Endothelial cell of umbilical vein (primary cell): ENCODE results near the gene PPP2CA.
"Not testable (repeated sequence)": the region's sequence is repeated elsewhere in the genome, so short reads cannot be mapped to it uniquely, and the experiment has no call there.

Experiments used
- EZH2 ChIP-seq: IDR thresholded peaks from 2 replicates; pipeline ENCODE4 v1.6.1; 2012; ENCODE audit warnings: borderline replicate concordance, low read depth, mild to moderate bottlenecking, moderate library complexity, low read length, inconsistent platforms; ENCODE audit not compliant: severe bottlenecking
- FOS ChIP-seq: IDR thresholded peaks from 2 replicates; pipeline ENCODE4 v1.6.1; 2011; ENCODE audit warnings: mild to moderate bottlenecking, low read length, moderate library complexity, borderline replicate concordance; ENCODE audit not compliant: insufficient read depth
- MYC ChIP-seq: IDR thresholded peaks from one replicate; pipeline ENCODE4 v1.6.1; 2011; ENCODE audit warnings: mild to moderate bottlenecking, low read depth, low read length
- POLR2A ChIP-seq: IDR thresholded peaks from 2 replicates; pipeline ENCODE4 v1.6.1; 2012; ENCODE audit warnings: low read depth, mild to moderate bottlenecking, control low read depth, low read length
- POLR2AphosphoS5 ChIP-seq: IDR thresholded peaks from 2 replicates; pipeline ENCODE4 v1.6.1; 2012; ENCODE audit warnings: low read depth, mild to moderate bottlenecking, control low read depth, low read length, moderate library complexity; ENCODE audit not compliant: insufficient read depth
- TF ChIP-seq, protein P1 (sequence below), 2 donors: IDR thresholded peaks; 1 replicate in 1 of 2; 2 replicates in 1 of 2; pipeline ENCODE4 v1.5.1; 2011; ENCODE audit warnings: low read length in 2 of 2, mild to moderate bottlenecking in 2 of 2, moderate library complexity in 2 of 2, control low read depth in 1 of 2, inconsistent platforms in 1 of 2, low read depth in 1 of 2; ENCODE audit not compliant: insufficient read depth in 1 of 2; ENCODE audit errors: extremely low read depth in 1 of 2
- TF ChIP-seq, protein P2 (sequence below): IDR thresholded peaks from 2 replicates; pipeline ENCODE4 v1.6.1; 2011; ENCODE audit not compliant: insufficient read depth, insufficient read length

DNA sequence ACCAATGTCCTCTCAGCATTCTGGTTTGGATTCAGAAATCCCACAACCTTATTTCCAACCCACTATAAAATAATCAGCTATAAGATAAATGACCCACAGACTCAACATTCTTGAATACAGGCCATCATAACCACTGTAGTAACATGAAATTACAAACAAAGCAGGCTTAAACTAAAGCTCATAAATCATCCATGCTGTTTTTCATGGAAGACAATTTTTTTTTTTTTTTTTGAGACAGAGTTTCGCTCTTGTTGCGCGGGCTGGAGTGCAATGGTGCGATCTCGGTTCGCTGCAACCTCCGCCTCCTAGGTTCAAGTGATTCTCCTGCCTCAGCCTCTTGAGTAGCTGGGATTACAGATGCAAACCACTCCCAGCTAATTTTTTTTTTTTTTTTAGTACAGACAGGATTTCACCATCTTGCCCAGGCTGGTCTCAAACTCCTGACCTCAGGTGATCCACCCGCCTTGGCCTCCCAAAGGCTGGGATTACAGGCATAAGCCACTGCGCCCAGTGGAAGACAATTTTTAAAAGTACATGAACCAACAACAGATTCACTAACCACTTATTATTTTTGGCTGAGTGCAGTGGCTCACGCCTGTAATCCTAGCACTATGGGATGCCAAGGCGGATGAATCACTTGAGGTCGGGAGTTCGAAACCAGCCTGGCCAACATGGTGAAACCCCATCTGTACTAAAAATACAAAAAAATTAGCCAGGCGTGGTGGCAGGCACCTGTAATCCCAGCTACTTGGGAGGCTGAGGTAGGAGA, 14.4 kb downstream of the PPP2CA start:
- not testable (repeated sequence) for TF ChIP-seq POLR2A, FOS, EZH2, MYC, POLR2AphosphoS5
- TF ChIP-seq, protein P1, sequence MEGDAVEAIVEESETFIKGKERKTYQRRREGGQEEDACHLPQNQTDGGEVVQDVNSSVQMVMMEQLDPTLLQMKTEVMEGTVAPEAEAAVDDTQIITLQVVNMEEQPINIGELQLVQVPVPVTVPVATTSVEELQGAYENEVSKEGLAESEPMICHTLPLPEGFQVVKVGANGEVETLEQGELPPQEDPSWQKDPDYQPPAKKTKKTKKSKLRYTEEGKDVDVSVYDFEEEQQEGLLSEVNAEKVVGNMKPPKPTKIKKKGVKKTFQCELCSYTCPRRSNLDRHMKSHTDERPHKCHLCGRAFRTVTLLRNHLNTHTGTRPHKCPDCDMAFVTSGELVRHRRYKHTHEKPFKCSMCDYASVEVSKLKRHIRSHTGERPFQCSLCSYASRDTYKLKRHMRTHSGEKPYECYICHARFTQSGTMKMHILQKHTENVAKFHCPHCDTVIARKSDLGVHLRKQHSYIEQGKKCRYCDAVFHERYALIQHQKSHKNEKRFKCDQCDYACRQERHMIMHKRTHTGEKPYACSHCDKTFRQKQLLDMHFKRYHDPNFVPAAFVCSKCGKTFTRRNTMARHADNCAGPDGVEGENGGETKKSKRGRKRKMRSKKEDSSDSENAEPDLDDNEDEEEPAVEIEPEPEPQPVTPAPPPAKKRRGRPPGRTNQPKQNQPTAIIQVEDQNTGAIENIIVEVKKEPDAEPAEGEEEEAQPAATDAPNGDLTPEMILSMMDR (IDR thresholded peaks at IDR 0.05; ENCODE audit: extremely low read depth in 1 of 2, insufficient read depth in 1 of 2, low read depth in 1 of 2, low read length in 2 of 2), result not testable (repeated sequence)
- TF ChIP-seq, protein P2, sequence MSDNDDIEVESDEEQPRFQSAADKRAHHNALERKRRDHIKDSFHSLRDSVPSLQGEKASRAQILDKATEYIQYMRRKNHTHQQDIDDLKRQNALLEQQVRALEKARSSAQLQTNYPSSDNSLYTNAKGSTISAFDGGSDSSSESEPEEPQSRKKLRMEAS, result not testable (repeated sequence)
